ENCODE data around the gene CLIC5. TPM values are rescaled to one million over a fixed set of nuclear protein-coding genes. Genes with fewer than 3 reads are reported as not detected.

CLIC5 gene
- total RNA-seq, 1 donor from 2014 or later: 134 TPM

- Histone ChIP-seq H3K27me3 (ENCODE audit: low read depth) (no peaks in the 10 kb centered on the region), H3K9me3 (no peaks in the 10 kb centered on the region), H3K4me1 (no peaks in the 10 kb centered on the region), H3K4me3 (no peak overlapping the region), H3K36me3 (no peaks in the 10 kb centered on the region), H3K27ac (no peak overlapping the region)
- no peak for ATAC-seq
- TF ChIP-seq CTCF (IDR thresholded peaks at IDR 0.05): no peak
- no peak for DNase-seq
- intact Hi-C loops (cut with DNase I): no loop called here
Observed at GRCh38 chr6:45844986-45845385, 170.7 kb downstream of the CLIC5 start.

GRCh38 chr6:45843848-45844521 lies 171.7 kb downstream of the CLIC5 start:
- DNase-seq: peak; percentile 49

GRCh38 chr6:45841062-45841461 lies 174.6 kb downstream of the CLIC5 start:
- H3K4me3 ChIP-seq: no peak overlapping the region

More at GRCh38 chr6:45843848-45844521, 171.7 kb downstream of the CLIC5 start:
- TF ChIP-seq CTCF (IDR thresholded peaks at IDR 0.05): no peak
- intact Hi-C loops (cut with DNase I): no loop called here
- Histone ChIP-seq H3K36me3 (no peaks in the 10 kb centered on the region), H3K4me3 (no peak overlapping the region), H3K4me1 (no peaks in the 10 kb centered on the region), H3K9me3 (no peaks in the 10 kb centered on the region), H3K27ac (no peak overlapping the region), H3K27me3 (ENCODE audit: low read depth) (no peaks in the 10 kb centered on the region)
- peak; percentile 40 to 56 for ATAC-seq

GRCh38 chr6:45838996-45839395 lies 176.7 kb downstream of the CLIC5 start:
- ATAC-seq (no peak), DNase-seq (no peak)
- H3K36me3 ChIP-seq: no peaks in the 10 kb centered on the region
- H3K4me3 ChIP-seq: no peak overlapping the region
- H3K27me3 ChIP-seq (ENCODE audit: low read depth): no peaks in the 10 kb centered on the region
- intact Hi-C loops (cut with DNase I): no loop called here
- H3K27ac ChIP-seq: no peak overlapping the region
- no peaks in the 10 kb centered on the region for H3K9me3 ChIP-seq
- no peak for TF ChIP-seq CTCF (IDR thresholded peaks at IDR 0.05)
- no peaks in the 10 kb centered on the region for H3K4me1 ChIP-seq

More at GRCh38 chr6:45841062-45841461, 174.6 kb downstream of the CLIC5 start:
- ATAC-seq: no peak
- no peak for TF ChIP-seq CTCF (IDR thresholded peaks at IDR 0.05)
- no peak overlapping the region for H3K27ac ChIP-seq
- intact Hi-C loops (cut with DNase I): no loop called here
- no peaks in the 10 kb centered on the region for H3K9me3 ChIP-seq
- no peaks in the 10 kb centered on the region for H3K36me3 ChIP-seq
- H3K27me3 ChIP-seq (ENCODE audit: low read depth): no peaks in the 10 kb centered on the region
- DNase-seq: no peak
- no peaks in the 10 kb centered on the region for H3K4me1 ChIP-seq

GRCh38 chr6:45838451-45838850 lies 177.2 kb downstream of the CLIC5 start:
- Histone ChIP-seq H3K4me3 (no peak overlapping the region), H3K4me1 (no peaks in the 10 kb centered on the region), H3K36me3 (no peaks in the 10 kb centered on the region), H3K27me3 (ENCODE audit: low read depth) (no peaks in the 10 kb centered on the region), H3K9me3 (no peaks in the 10 kb centered on the region), H3K27ac (no peak overlapping the region)
- DNase-seq (no peak), ATAC-seq (no peak)
- intact Hi-C loops (cut with DNase I): no loop called here
- no peak for TF ChIP-seq CTCF (IDR thresholded peaks at IDR 0.05)
